ENCODE results near the gene UBL4A.

- TF ChIP-seq ZNF8 (CRISPR knock-in tag; IDR thresholded peaks at IDR 0.05) (no peak), PATZ1 (CRISPR knock-in tag; IDR thresholded peaks at IDR 0.05; ENCODE audit: borderline replicate concordance) (no peak), ZNF565 (CRISPR knock-in tag; conservative IDR thresholded peaks at IDR 0.05; ENCODE audit: low read depth) (no peak), ZC3H10 (CRISPR knock-in tag; IDR thresholded peaks at IDR 0.05) (no peak)
Observed at GRCh38 chrX:154459832-154460231, 26.6 kb downstream of the UBL4A start.

Measured in SK-N-SH treated with all-trans-retinoic acid at 6 μM for 48 hours (cell line).